ENCODE results near the gene NMD3.
"Not testable (repeated sequence)": the region's sequence is repeated elsewhere in the genome, so short reads cannot be mapped to it uniquely, and the experiment has no call there.

Gene NMD3

DNA sequence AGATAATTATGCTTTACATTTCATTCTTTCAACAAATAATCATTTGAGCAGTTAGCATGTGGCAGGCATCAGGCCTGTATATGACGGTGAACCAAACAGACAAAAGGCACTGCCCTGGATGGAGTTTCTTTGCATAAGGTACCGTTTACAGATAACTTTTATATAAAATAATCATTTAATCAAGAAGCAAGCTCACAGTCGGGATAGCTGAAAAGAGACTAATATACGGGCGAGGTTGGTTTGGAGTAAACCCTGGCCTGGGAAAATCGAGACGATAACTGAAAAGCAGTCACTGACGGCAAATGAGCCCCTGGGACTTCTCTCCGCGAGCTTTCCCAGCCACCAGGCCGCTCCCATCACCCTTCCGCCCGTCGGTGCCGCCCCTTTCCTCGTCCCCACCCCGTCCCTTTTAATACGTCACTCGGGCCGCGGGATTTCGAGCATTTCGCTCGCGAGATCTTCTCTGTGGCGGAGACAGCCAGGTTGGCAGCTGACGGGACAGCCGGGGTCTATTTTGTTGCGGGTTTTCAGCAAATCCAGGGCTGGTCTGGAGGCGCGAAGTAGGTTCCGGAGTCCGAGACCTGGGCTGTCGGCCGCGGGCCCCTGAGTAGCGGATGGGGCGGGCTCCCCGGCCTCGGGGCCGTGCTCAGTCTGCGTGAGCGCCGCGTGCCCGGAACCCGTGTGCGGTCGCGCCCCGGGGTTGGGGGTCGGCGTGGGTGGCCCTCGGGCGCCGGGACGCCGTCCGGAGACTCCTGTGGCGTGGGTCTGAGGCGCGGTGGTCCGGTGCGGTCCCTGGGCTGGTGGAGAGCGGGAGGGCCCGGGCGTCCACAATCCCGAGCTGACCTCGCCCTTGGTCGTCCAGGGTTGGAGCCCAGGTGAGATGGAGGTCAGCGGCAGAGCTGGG lies at the start of gene NMD3:
Gene NMD3, plus strand, starts transcription at position 462 of the 904 bp plus-strand sequence. CDS start 703 bp downstream, outside the sequence.
- peak; percentile 84 for DNase-seq (ENCODE audit: insufficient read length, low spot score)
- FAIRE-seq: peak; percentile 86
- peak; percentile 72 for TF ChIP-seq POLR2A (IDR thresholded peaks at IDR 0.05; ENCODE audit: low read depth, low read length)

DNA sequence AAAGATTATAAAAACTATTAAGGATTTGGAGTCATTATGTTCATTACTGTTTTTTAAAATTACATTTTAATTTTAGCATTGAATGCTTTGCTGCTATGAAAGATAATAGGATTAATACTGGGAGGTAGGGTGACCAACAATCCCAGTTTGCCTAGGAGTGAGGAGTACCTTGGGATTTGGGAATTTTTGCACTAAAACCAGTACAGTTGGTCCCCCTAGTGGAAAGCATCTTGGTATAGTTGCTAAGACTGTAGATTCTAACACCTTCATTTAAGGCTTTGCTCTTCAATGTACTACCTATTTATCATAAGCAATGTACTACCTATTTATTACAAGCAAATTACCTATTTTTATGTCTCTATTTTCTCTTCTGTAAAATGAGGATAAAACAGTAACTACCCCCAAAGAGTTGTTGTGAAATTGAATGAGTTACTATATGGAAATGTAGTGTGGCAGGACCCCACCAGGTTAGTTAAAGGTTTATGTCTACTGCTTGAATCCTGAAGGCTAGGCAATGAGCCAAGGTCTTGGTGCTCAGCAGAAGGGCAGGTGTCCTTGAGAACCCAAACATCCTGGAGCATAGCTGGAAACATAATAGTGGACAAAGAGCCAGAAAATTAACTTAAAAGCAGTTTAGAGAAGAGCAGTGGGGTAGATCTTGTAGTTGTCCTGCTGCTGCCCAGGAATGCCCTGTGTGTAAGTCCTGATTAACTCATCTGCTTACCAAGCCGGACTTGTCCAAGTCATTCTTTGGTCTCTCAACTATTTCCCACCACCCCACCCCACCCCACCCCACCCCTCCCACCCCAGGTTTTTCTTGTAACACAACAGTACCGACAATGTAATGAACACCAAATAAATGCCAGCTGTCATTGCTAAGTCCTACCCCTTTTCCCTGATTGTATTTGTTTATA lies 49.2 kb upstream of the NMD3 start:
- FAIRE-seq (no peak), DNase-seq (ENCODE audit: insufficient read length, low spot score) (no peak)
- TF ChIP-seq POLR2A (IDR thresholded peaks at IDR 0.05; ENCODE audit: low read depth, low read length): no peak

DNA sequence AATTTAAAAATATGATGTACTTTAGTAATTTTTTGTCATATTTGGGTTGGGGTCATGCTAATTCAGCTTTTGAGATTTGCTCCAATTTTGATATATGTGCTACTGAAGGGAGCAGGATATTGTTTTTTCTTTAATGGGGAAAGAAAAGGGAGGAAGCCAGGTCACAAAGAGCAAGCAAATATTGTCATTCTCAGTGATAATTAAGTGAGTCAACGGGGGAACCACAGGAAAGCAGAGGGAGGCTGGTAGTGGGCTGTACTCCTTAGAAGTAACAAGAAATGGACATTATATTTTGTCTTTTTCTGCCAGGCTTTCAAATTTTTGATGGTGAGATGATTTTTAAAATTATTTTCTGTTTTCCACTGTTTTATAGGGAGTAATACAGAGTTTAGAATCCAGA lies 45.6 kb upstream of the NMD3 start:
- TF ChIP-seq POLR2A (IDR thresholded peaks at IDR 0.05; ENCODE audit: low read depth, low read length): no peak
- no peak for FAIRE-seq

DNA sequence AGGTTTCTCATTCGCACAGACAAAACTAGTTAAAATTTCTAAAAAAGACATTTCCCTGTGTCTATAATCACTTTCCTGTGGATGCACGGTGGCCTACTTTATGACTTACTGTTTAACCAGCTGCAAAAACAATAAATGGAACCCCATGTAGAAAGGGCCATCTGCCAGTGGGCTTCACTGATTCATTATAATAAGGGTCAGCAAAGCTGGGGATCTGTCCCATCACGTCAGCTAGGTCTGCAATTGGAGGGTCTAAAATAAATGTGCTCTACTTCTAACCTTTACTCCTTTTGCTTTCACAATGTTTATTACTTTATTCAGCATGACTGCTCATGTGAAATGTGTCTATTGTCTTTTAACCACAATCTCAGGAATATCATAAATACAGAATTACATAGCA lies 43.1 kb upstream of the NMD3 start:
- no peak for FAIRE-seq
- no peak for DNase-seq (ENCODE audit: insufficient read length, low spot score)
- no peak for TF ChIP-seq POLR2A (IDR thresholded peaks at IDR 0.05; ENCODE audit: low read depth, low read length)

More for the DNA sequence above, 45.6 kb upstream of the NMD3 start:
- DNase-seq (ENCODE audit: insufficient read length, low spot score): no peak

DNA sequence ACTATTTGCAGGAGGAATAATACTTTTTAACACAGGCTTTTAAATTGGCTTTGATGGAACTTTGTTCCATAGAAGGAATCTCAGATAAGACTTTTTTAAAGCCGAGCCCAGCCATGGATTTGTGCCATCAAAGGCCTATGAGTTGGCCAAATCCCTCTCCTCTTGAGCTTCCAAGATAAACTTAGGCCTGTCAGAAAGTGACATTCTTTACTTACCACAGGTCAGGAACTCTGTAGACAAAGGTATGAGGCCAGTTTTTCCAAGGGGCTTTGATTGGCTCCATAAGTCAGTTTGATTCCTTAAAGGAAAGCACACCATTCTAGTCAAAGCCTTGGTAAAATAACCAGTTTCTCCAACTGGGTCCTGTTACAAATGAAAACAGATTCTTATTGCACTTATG lies 39.7 kb upstream of the NMD3 start:
- not testable (repeated sequence) for FAIRE-seq; DNase-seq (ENCODE audit: insufficient read length, low spot score)

DNA sequence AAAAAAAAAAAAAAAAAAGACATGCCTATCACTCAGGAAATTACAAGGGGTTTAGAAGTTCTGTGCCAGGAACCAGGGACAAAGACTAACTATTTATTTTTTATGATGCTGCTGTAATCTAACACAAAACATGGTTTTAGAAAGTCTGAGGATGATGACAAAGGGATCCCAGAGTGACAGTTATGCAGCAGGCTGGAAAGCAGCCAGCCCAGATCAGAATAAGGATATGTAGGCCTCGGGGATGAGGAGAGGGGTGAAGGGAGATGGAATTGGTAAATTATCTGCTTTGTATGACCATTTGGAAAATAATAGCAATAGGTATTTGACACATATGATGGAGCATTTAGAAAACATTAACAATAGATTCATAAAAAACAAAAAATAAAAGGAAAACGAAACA lies 34.1 kb upstream of the NMD3 start:
- DNase-seq (ENCODE audit: insufficient read length, low spot score) (no peak), FAIRE-seq (no peak)
- TF ChIP-seq POLR2A (IDR thresholded peaks at IDR 0.05; ENCODE audit: low read depth, low read length): no peak

DNA sequence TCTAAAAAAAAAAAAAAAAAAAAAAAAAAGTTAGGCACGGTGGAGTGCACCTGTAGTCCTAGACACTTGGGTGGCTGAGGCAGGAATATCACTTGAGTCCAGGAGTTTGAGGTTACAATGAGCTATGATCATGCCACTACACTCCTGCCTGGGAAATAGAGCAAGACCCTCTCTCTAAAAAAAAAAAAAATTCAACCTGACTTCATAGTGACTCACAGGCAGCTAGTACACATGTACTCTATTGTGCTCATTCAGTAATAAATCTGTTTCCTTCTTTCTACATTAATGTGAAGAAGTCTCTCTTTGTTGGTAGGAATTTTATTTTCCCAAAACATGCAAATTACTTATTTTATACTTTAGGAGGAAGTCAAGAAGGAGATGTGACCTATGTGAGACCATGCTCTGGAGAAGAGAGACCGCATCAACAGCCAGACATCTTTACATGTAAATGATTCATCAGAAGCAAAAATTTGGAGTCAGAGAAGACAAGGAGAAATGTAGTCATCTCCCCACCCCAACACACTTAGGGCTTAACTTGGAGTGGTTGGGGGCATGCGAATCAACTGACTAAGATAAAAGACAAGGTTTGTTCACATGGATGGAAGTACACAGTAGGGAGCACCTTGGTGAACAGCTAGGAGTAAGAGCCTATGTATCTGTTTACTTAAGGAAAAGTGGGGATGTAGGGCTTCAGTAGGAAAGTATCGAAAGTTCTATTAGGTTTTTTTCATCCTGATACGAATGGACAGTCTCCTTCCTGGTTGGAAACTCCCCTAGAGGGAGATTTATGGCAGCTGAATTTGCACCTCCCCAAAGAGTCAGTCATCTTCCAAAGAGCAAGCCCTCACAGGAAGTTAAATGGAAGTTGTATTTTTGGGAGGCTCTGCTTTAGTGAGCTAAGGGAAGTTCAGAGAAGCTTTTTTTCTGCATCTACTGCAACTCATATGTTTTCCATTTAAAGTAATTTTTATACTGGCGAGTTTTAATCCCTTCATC lies 23.0 kb upstream of the NMD3 start:
- TF ChIP-seq POLR2A (IDR thresholded peaks at IDR 0.05; ENCODE audit: low read depth, low read length): no peak
- DNase-seq (ENCODE audit: insufficient read length, low spot score): no peak
- peak; percentile 11 for FAIRE-seq

DNA sequence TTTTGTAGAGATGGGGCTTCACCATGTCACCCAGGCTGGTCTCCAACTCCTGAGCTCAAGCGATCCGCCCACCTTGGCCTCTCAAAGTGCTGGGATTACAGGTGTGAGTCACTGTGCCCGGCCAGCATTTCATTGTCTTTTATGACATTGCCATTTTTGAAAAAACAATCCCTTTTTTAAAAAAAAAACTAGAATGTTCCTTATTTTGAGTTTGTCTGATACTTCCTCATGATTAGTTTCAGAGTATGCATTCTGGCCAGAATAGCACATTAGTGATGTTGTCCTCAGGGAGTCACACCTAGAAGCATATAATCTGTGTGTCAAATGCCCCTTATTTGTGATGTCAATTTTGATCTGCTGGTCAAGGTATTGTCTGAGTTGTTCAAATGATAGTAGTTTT lies 21.2 kb upstream of the NMD3 start:
- no peak for TF ChIP-seq POLR2A (IDR thresholded peaks at IDR 0.05; ENCODE audit: low read depth, low read length)
- DNase-seq (ENCODE audit: insufficient read length, low spot score) (no peak), FAIRE-seq (no peak)

DNA sequence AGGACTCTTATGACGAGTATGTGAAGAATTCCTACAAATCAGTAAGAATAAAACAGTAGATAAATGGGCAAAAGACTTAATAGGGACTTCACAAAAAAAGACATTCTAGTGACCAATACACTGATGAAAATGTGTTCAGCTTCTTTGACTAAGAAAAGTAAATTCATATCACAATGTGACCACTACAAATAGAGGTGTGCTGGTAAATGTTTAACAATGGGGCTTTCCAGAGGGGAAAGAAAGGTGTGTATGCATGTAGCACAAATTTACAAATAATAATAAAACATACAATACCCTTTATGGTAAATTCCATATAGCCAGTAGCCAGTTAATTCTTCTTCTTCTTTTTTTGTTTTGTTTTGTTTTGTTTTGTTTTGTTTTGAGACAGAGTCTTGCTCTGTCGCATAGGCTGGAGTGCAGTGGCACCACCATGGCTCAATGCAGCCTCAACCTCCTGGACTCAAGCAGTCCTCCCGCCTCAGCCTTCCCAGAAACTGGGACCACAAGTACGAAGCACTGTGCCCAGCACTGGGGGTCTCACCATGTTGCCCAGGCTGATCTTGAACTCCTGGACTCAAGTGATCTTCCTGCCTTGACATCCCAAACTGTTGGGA lies 17.5 kb upstream of the NMD3 start:
- DNase-seq (ENCODE audit: insufficient read length, low spot score): no peak
- FAIRE-seq: no peak
- no peak for TF ChIP-seq POLR2A (IDR thresholded peaks at IDR 0.05; ENCODE audit: low read depth, low read length)

DNA sequence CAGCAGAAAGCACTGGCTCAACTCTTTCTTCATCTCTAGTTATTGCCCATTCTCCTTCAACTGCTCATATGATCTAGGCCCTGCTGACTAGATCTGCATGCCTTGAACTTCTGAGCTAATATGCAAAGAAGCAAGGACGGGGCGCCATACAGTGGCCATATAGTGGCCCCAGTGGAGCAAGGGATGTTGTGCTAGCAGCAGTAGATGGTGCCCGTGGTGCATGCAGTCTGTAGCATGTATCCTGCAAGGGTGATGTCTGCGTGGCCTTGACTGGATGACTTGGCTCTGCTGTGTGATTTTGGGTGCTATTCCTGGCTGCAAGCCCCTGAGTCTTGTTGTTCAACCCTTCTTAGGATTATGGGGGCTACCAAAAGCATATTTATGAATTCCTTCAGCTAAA lies 12.2 kb upstream of the NMD3 start:
- DNase-seq (ENCODE audit: insufficient read length, low spot score) (no peak), FAIRE-seq (no peak)
- TF ChIP-seq POLR2A (IDR thresholded peaks at IDR 0.05; ENCODE audit: low read depth, low read length): no peak

DNA sequence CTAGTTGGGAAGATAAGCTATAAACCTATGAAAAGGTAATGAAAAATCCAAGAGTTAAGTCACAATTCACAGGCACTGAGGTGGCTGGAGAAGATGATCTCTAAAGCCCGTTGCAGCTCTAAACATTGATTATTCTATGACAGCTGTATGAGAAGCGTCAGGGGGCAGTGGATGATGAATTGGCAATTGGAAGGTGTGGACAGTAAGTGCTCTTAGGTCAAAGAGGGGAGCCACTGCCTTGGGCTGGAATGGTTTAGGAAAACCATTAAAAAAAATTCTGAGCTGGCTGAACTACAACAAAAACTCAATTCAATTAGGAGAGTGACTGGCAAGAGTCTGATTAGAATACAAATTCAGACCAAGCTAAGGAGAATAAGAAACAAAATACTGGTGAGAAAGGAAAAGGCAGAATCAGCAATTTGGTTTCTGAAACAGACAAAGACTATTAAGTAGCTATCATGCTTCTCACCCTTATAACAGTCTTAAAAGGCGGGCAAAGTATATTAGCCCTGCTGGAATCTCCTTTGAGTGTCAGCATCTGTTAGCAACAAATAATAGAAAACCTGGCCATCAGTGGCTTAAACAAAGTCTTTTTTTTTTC lies 8.8 kb upstream of the NMD3 start:
- FAIRE-seq (no peak), DNase-seq (ENCODE audit: insufficient read length, low spot score) (no peak)
- no peak for TF ChIP-seq POLR2A (IDR thresholded peaks at IDR 0.05; ENCODE audit: low read depth, low read length)

DNA sequence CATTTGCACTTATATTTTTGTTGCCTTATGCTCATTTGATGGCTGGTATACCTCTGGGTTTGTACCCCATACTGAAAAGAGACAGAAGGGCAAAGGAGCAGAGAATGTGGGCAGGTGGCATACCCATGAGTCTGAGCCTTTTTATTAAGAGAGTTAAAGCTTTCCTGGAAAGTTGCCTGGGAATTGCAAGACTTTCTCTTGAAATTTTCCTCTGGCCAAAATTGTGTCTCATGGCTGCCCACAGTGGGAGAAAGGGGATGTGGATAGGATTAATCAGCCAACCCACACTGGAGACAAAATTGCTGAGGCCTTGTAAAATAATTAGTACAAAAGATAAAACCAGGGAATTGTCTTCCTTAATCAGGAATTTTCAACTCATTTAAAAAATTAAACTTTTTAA lies 8.2 kb upstream of the NMD3 start:
- DNase-seq (ENCODE audit: insufficient read length, low spot score) (no peak), FAIRE-seq (no peak)
- no peak for TF ChIP-seq POLR2A (IDR thresholded peaks at IDR 0.05; ENCODE audit: low read depth, low read length)

DNA sequence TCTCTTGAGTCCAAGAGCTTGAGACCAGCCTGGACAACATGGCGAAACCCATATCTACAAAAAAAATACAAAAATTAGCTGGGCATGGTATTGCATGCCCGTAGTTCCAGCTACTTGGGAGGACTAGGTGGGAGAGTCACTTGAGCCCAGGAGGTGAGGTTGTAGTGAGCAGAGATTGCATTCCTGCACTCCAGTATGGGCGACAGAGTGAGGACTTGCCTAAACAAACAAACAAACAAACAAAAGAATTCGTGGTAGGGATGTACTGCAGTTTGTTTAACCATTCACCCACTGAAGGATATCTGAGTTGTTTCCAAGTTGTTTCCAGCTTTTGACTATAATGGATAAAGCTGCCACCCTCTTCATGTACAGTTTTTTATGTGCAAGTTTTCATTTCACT lies 7.5 kb upstream of the NMD3 start:
- FAIRE-seq (no peak), DNase-seq (ENCODE audit: insufficient read length, low spot score) (no peak)
- TF ChIP-seq POLR2A (IDR thresholded peaks at IDR 0.05; ENCODE audit: low read depth, low read length): no peak
